AML-193 (cell line): ENCODE data around the gene TEP1.
"Not testable (repeated sequence)": the region's sequence is repeated elsewhere in the genome, so short reads cannot be mapped to it uniquely, and the experiment has no call there.

Source experiments
- DNase-seq, 2 experiments: peaks; one replicate each; lab custom pipeline; 2025; lab: John Stamatoyannopoulos, UW

The TEP1 gene

GRCh38 chr14:20386276-20386855 lies 26.9 kb downstream of the TEP1 start:
- no peak for DNase-seq

GRCh38 chr14:20384886-20385285 lies 28.4 kb downstream of the TEP1 start:
- DNase-seq = no peak

- DNase-seq = no peak
Observed at GRCh38 chr14:20384321-20384720, 29.0 kb downstream of the TEP1 start.

- DNase-seq = no peak
Observed at GRCh38 chr14:20383636-20384035, 29.7 kb downstream of the TEP1 start.

GRCh38 chr14:20383032-20383431 lies 30.3 kb downstream of the TEP1 start:
- no peak for DNase-seq

- DNase-seq = no peak
Observed at GRCh38 chr14:20382526-20382925, 30.8 kb downstream of the TEP1 start.

GRCh38 chr14:20381341-20381740 lies 32.0 kb downstream of the TEP1 start:
- DNase-seq = no peak

- no peak for DNase-seq
Observed at GRCh38 chr14:20380681-20381080, 32.6 kb downstream of the TEP1 start.

- DNase-seq = no peak
Observed at GRCh38 chr14:20379743-20380142, 33.6 kb downstream of the TEP1 start.

- DNase-seq = no peak
Observed at GRCh38 chr14:20377171-20377570, 36.1 kb downstream of the TEP1 start.

- DNase-seq = no peak
Observed at GRCh38 chr14:20376071-20376588, 37.2 kb downstream of the TEP1 start.

- DNase-seq = no peak
Observed at GRCh38 chr14:20375471-20375870, 37.8 kb downstream of the TEP1 start.

- DNase-seq = no peak
Observed at GRCh38 chr14:20372796-20373195, 40.5 kb downstream of the TEP1 start.

GRCh38 chr14:20365928-20366327 lies 47.4 kb downstream of the TEP1 start:
- DNase-seq = no peak

GRCh38 chr14:20358474-20358873 lies 54.8 kb downstream of the TEP1 start:
- not testable (repeated sequence) for DNase-seq

GRCh38 chr14:20356422-20356821 lies 56.9 kb downstream of the TEP1 start:
- no peak for DNase-seq

GRCh38 chr14:20350860-20351259 lies 62.4 kb downstream of the TEP1 start:
- no peak for DNase-seq

GRCh38 chr14:20350282-20350681 lies 63.0 kb downstream of the TEP1 start:
- no peak for DNase-seq

GRCh38 chr14:20347747-20348146 lies 65.6 kb downstream of the TEP1 start:
- no peak for DNase-seq

GRCh38 chr14:20346713-20347112 lies 66.6 kb downstream of the TEP1 start:
- no peak for DNase-seq

GRCh38 chr14:20345366-20345765 lies 67.9 kb downstream of the TEP1 start:
- DNase-seq = no peak

GRCh38 chr14:20343862-20344220 lies 69.5 kb downstream of the TEP1 start:
- DNase-seq = peak in 1 of 2 experiments; percentile 44

- DNase-seq = peak; percentile 98 to 99
Observed at GRCh38 chr14:20343092-20343861, 70.0 kb downstream of the TEP1 start, which contains the start of gene PARP2. Gene PARP2 (plus strand): TSS chr14:20343635. CDS start chr14:20343642, 7 bp downstream.

- no peak for DNase-seq
Observed at GRCh38 chr14:20341646-20342045, 71.7 kb downstream of the TEP1 start.
